HG03558 (cell line): ENCODE results near the gene TCEA3.
"Not testable (repeated sequence)": the region's sequence is repeated elsewhere in the genome, so short reads cannot be mapped to it uniquely, and the experiment has no call there.

ENCODE experiments used
- ATAC-seq: cut with Tn5 transposase; IDR thresholded peaks from one replicate; pipeline ENCODE4 v1.9.1; 2021; ENCODE audit warnings: moderate number of reproducible peaks; ENCODE audit not compliant: unreplicated experiment; ENCODE audit errors: extremely low read depth

Gene TCEA3

DNA sequence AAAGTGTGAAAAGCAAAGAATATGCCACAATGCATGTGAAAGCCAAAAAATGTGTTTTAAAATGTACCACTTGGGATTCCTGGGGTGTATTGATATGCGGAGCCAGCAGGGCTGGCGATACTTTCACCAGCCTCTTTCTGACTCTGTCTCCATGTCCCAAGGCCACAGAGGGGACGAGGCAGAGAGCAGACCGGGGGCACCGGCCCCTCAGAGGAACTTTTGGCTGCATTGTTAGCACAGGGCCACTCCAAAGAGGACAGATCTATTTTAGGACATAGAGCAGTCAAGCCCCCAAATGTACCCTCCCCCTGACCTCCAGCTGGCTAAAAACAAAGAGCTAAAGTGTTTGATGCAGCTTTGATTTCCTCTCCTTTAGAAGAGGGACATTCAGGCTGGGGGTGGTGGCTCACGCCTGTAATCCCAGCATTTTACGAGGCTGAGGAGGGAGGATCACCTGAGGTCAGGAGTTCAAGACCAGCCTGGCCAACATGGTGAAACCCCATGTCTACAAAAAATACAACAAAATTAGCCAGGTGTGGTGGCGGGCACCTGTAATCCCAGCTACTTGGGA lies 29.3 kb downstream of the TCEA3 start:
- no peak for ATAC-seq

DNA sequence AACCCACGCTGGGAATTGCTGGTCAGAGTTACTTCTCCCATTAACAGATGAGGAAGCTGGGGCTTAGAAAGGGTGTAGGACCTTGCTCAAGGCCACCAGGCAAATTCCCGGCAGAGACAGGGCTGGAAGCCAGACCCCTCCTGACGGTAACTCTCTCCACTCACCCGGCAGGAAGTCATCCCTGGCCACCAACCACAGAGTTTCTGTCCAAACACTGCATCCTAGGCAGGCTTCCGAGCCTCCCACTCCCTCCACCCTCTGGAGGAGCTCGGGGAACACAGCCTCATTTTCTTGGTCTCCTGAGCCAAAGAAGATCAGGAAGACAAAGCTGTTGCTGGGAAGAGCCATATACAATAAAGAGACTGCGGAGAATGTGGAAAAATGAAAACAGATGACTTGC lies 29.9 kb downstream of the TCEA3 start:
- no peak for ATAC-seq

DNA sequence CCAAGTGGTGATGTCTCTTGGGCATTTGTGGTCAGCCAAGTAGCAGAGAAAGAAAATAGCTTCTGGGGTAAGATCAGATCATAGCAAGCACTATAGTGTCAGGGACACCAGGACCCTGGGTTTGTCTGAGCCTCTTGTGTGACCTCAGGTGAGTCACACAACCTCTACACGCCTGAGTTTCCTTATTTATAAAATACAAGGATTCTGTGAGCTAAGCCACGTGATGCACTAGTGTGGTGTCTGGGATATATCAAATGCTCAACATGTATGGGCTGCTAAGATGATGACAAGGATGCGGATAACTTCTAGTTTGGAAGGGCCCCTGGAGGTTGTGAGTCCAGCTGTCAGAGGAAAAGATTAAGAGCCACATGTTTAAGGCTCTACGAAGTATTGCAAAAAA lies 30.4 kb downstream of the TCEA3 start:
- ATAC-seq, result no peak

DNA sequence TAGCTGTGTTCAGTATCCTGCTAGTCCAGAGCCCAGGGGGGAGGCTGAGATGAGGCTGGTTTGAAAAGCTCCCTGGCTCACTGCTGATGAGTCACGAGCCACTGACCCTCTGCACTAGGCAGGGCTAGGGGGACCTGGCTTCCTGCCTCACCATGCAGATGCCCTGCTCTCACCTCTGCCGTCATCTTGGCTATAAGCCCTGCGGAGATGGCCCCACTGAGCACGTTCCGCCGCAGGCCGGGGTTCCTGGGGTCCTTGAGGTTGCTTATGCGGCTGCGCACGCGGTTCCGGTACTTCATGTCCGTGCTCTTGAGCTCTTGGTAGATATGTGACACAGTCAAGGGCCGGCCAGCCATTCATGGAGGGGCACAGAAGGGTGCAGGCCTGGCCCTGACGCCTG lies 30.8 kb downstream of the TCEA3 start:
- ATAC-seq, result no peak

DNA sequence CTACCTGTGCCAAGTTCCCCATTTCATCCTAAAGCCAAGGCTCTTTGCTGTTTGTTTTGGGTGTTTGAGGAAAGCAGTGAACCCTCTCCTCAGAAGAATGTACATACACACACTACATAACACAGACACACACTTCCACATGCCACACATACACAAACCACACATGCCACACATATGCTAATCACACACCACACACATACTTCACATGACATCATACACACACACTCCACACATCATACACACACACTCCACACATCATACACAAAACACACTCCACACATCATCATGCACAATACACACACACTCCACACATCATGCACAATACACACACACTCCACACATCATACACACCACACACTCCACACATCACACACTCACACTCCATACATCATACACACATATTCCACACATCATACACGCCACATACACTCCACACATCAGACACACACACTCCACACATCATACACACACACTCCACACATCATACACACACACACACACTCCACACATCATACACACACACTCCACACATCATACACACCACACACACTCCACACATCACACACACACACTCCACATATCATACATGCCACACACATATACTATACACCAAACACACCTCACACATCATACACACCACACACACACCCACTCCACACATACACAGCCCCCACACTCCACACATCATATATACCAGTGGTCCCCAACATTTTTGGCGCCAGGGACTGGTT lies 32.3 kb downstream of the TCEA3 start:
- no peak for ATAC-seq

DNA sequence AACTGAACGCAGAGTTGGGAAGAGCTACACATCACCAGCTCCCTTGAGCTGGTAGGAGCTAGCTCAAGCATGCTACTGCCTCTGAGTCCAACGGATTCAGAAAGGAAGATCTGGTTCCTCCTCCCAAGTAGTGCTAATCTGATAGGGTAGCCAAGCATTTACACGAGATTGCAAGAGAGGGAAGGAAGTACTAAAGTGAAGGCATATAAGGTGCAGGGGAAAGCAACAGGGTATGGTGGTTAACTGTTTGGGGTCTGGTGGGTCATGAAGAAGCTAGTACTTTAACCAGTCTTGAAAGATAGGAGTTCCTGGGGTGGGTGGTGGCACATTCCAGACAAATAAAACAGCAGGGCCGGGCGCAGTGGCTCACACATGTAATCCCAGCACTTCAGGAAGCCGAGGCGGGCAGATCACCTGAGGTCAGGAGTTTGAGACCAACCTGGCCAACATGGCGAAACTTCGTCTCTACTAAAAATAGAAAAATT lies 34.7 kb downstream of the TCEA3 start:
- ATAC-seq, result no peak

DNA sequence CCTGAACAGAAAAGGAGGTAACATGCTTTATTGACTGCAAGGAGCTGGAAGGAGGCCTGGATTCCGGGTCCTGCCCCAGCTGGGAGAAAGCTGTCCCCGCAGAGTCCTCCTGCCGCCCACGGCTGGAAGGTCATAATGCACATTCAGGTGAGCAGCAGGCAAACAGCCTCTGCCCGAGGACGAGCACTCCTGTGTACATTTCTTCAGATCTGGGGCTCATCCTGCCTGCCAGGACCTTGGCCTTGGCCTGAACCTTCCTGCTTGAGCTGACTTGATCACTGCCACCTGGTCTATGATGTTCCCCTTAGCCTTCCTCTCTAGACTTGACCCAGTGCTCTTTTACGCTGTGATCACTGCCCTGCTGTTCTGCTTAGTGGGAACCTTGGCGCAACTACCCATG lies 37.1 kb downstream of the TCEA3 start:
- no peak for ATAC-seq

DNA sequence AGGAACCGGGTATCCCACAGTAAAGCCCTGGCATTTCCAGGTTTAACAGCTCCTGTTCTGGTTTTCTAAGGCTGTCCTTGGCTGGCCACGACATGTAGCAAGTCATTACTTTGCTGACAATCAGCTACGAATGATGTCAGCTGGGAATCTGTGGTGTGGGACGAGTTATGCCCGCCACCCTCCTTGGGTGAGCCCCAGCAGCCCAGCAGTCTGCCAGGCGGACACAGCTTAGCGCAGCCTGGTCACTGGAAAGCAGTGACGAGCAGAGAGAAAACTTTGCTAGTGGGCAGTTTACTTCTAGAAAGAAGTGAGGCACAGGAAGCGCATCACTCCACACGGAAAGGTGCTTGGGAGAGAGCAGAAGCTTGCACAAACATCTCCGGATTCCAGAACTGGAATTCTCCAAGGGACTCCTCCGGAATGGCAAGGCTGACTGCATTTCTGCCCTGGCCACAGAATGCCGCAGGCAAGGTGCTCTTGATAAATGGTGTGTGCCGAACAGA lies 39.4 kb downstream of the TCEA3 start:
- ATAC-seq, result no peak

DNA sequence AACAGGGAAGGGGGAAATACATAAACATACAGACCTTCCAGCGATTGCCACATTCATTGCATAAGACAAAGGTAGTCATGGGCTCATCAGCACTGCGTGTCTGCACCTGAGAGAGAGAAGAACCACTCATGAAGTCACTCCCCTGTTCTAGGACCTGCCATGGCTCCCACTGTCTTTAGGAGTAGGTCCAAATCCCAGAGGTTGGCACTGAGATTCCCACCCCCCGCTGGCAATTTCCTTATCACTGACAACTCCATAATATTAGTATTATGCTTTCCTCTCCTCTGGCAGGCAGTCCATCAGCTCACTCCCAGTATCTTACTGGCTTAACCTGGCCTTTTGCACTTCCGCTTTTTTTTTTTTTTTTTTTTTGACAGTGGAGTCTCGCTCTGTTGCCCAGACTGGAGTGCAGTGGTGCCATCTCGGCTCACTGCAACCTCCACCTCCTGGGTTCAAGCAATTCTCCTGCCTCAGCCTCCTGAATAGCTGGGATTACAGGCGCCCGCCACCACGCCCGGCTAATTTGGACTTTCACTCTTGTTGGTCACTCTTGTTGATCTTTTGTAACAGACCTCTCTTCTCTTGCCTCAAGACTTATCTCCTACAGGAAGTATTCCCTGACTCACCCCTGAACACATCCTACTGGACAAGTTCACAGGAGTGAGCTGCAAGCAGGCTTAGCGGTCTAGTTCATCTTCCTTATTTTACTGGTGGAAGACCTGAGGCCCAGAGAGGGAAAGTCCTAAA lies 40.1 kb downstream of the TCEA3 start:
- no peak for ATAC-seq

DNA sequence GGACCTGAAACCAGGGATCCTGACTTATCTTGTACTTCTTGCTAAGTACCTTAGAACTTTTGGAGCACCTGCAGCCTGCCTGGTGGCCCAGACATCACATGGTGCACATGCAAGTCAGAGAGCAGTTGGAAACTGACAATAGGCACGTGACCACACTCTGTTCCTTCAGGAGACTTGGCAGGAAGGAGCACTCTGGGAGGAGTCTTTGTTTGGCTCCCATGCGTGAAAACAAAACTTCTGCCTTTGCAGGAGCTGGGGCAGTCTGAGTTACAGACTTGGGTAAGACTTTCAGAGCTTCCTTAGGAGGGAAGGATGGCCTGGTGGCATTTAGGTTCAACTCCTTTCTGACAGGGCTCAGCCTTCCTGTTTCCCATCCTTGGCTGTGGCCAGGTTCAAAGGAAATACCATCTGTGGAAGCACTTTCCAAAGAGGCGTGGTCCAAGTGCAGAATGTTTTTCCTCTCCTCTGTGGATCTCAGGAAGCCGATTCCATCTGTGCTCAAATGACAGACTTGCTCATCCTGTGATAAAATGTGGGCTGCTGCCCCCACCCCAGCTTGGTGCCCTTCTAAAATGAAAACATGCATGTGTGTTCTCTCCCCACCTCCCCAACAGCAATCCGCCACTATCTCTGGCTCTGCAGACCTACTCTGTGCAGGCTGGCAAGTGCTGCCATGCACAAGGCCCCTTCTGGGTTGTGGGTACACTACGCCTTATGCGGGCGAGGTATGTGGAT lies 40.8 kb downstream of the TCEA3 start:
- ATAC-seq, result no peak

DNA sequence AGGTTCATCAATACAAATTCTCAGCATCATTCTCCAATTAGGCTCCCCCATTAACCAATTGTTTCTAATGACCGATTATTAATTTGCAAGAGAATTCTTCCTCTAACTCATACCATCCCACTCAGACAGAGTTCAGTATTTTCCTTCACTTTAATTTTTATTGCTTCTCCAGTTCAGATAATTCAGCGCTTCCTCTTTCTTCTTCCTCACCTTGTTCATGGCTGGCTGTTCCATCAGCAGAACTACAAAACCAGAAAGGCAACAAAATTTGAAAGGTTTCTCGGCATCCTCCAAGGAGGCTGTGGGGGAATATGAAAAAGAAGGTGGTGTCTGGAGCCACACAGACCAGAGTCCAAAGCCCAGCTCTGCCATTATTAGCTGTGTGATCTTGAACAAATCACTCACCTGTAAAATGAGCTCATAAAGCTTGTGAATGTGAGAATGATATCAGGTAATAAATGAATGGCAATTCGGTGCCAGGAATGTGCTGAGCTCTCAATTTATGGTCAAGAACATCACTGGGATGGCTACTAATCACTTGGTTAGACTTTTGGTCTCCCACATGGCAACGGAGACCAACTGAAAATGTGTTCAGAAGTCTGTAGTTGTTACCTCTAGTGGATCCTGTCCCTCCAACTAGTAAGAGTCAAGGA lies 43.2 kb downstream of the TCEA3 start:
- ATAC-seq, result no peak

DNA sequence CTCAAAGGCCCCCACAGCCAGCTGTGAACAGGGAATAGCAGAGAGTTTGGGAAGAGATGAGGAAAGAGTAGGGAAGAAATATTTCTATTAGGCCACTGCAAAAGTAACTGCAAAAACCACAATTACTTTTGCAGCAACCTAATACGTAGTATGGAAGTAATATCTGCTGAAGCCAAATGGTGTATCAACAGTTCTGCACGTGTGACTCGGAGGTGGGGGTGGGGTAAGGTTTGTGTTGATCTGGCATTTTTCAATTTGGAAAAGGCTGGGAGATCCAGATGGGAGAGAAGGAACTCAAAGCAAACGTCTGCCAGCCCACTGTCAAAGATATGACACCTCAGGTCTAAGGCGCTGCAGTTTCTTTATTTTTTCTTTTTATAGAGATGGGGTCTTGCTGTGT lies 43.8 kb downstream of the TCEA3 start:
- ATAC-seq, result no peak

DNA sequence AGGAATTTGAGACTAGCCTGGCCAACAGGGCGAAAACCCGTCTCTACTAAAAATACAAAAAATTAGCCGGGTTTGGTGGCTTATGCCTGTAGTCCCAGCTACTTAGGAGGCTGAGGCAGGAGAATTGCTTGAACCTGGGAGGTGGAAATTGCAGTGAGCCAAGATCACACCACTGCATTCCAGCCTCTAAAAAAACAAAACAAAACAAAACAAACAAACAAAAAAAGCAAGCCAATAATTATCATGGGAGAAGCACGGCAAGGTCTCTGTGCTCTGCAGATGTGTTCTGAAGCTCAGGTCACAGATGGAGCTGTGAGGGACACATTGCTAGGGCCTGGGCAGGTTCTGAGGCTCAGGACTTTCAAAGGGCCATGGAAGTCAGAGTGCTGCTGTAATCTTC lies 44.3 kb downstream of the TCEA3 start:
- ATAC-seq, result not testable (repeated sequence)

DNA sequence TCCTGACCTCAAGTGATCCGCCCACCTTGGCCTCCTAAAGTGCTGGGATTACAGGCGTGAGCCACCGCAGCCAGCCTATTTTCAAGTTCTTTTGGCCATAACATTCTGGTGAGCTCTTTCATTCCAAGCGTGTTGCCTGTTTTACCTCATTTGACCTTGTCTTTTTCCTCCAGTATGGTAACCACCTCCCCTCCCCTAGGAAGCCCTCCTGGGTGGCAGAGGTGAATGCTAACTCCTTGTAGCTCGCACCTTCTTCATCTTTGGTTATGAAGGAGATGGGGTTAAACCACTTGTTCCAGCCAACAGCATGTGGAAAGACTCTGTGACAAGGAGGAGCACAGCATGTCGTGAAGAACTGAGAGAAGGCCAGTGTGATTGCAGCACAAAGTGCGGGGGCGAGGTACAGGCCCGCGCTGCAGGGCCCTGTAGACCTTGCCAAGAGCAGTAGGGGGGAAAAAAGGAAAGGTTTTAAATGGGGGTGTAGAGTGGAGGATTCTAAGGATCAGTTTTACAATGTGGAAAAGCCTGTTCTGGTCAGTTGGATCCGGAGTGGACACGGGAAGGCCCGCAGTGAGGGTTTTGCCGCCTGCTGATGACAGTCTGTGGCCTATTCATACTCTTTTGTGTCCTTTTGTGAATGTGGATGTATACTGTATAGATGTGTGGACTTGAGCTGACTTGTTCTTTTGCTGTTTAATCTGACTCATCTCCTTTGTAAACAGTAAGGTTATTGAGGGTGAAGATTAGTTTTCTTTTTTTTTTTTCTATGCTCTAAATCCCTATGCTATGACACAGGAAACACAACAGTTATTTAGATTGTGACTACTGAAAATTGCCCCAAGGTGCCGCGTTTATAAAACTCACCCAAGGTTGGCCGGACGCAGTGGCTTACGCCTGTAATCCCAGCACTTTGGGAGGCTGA lies 47.4 kb downstream of the TCEA3 start:
- no peak for ATAC-seq

DNA sequence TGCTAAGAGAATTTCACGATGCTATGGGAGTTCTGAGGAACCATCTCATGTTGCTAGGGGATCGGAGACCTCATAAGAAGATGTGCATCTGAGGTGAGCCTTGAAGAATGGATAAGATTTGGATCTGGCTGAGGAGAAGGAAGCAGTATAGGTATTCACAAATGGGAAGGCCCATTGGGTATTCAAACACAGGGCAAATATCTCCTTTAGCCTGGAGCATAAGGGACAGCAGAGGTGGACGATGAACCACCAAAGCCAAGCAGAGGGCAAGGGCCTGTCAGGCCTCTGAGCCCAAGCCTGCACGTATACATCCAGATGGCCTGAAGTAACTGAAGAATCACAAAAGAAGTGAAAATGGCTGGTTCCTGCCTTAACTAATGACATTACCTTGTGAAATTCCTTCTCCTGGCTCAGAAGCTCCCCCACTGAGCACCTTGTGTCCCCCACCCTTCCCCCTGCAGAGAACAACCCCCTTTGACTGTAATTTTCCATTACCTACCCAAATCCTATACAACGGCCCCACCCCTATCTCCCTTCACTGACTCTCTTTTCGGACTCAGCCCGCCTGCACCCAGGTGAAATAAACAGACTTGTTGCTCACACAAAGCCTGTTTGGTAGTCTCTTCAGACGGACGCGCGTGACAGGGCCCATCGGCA lies 50.3 kb downstream of the TCEA3 start:
- not testable (repeated sequence) for ATAC-seq

DNA sequence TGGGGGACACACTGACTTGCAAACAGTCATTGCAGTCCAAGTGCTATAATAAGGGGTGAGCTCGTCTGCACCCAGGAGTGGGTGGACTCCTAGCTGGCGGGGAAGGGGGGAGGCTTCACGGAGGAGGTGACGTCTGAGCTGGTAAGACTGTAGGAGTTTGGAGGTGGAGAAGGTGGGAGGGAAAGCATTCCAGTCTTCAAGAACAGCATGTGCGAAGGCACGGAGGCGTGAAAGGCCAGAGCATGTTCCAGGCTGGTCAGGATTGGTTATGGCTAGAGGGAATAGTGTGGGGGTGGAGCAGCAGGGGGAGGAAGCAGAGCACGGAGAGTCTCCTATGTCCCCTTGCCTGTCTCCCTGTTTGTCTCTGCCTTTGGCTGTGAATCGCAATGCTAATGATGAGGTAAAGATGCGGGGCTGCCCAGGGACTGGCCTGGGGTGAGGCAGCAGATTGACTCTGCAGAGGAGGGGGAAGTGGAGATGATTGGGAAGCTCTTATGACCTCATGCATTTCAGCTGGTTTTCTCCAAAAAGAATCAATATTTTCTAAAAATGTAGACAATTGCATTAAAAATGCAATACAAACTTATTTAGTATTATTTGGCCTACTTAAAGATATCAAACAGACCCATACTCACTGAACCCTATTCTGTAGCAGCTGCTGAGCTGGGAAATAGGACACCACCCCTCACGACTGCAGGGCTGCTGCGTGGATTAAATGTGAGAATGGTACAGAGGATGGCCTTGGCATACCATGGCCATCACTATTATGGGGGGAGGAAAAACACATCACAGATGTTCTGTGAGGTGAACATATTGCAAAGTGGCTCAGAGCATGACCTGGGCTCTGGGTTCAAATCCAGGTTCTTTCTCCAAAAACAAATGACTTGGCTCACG lies 52.3 kb downstream of the TCEA3 start:
- no peak for ATAC-seq

DNA sequence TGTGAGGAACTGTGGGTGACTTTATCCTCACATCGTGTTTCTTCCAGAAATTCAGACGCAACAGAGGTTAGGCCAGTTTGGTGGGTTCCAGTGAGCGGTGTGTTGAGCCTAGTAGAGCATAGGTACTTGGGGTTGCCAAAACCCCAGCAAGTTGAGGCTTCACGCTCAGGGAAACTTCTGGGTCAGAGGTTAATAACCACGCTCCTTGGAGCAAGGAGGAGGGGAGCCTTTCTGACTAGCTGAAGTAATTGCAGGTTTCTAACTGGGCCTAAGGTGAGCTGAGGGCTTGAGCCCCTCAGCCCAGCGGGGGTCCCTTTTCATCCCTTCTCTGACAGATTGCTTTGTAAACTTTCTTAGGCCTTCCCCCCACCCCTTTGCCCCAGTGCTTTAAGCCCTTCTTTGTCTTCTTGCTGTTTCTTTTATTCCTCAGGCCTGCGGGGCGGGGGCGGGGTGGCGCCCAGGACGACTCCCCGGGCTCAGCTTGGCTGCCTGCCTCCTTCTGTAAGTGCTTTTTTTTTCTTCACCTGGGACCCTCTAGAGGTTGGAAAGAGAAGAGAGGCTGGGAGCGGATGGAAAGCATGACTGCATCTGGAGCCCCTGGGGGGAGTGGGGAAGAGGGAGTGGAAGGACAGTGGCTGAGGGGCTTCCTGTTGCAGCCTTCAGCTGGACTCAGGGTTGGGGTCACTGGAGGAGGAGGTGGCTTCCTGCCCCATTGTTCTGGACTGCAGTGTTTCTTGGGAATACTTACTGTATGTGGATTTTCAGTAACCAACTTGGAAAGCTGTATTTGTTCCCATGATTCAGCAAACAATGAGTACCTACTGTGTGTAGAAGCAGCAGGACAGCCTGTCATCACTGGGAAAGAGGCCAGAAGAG lies 53.6 kb downstream of the TCEA3 start:
- ATAC-seq, result no peak
